DOHH2 (cell line): ENCODE data around the gene PAF1.

Source experiments
- H3F3A ChIP-seq: fragments of 200-600 bp; sonication (generic), shearing (Covaris generic); 2 replicates; pipeline ENCODE4 v1.6.0; 2016; ENCODE audit warnings: antibody characterized with exemption, mild to moderate bottlenecking; ENCODE audit not compliant: control insufficient read depth, insufficient read depth
- H3K27ac ChIP-seq: fragments of 200-600 bp; sonication (generic); 2 replicates; pipeline ENCODE4 v1.5.1; 2014; ENCODE audit warnings: low read depth, mild to moderate bottlenecking, low read length, moderate library complexity
- H3K27me3 ChIP-seq: fragments of 200-600 bp; sonication (generic); 2 replicates; pipeline ENCODE4 v1.6.1; 2014; ENCODE audit warnings: mild to moderate bottlenecking, low read length, mixed read lengths; ENCODE audit not compliant: control insufficient read depth
- H3K36me3 ChIP-seq: fragments of 200-600 bp; sonication (generic); 2 replicates; pipeline ENCODE4 v1.6.1; 2014; ENCODE audit warnings: mild to moderate bottlenecking, low read length, moderate library complexity, mixed read lengths; ENCODE audit not compliant: control insufficient read depth
- H3K4me1 ChIP-seq: fragments of 200-600 bp; sonication (generic); 2 replicates; pipeline ENCODE4 v1.6.1; 2014; ENCODE audit warnings: mild to moderate bottlenecking, low read length, mixed read lengths; ENCODE audit not compliant: control insufficient read depth
- H3K4me2 ChIP-seq: fragments of 200-600 bp; sonication (generic); 2 replicates; pipeline ENCODE4 v1.6.0; 2014; ENCODE audit warnings: mild to moderate bottlenecking, low read length, moderate library complexity
- H3K4me3 ChIP-seq: fragments of 200-600 bp; sonication (generic); 2 replicates; pipeline ENCODE4 v1.5.1; 2014; ENCODE audit warnings: mild to moderate bottlenecking, low read length, mixed read lengths
- H3K79me2 ChIP-seq: fragments of 200-600 bp; sonication (generic); 2 replicates; pipeline ENCODE4 v1.6.1; 2014; ENCODE audit warnings: mild to moderate bottlenecking, low read length, mixed read lengths; ENCODE audit not compliant: control insufficient read depth
- H3K9me2 ChIP-seq: fragments of 200-600 bp; sonication (generic); replicated peaks from 2 replicates; pipeline ENCODE4 v1.6.1; 2014; ENCODE audit warnings: mild to moderate bottlenecking, low read length, mixed read lengths; ENCODE audit not compliant: control insufficient read depth
- H3K9me3 ChIP-seq: fragments of 200-600 bp; sonication (generic); 2 replicates; pipeline ENCODE4 v1.6.1; 2014; ENCODE audit warnings: antibody characterized with exemption, low read length, mixed read lengths; ENCODE audit not compliant: control insufficient read depth, insufficient read depth
- H4K20me1 ChIP-seq: fragments of 200-600 bp; sonication (generic); 2 replicates; pipeline ENCODE4 v1.6.0; 2014; ENCODE audit warnings: low read depth, mild to moderate bottlenecking, antibody characterized with exemption, low read length, moderate library complexity; ENCODE audit not compliant: control insufficient read depth, insufficient read depth
- CTCF ChIP-seq: fragments of 200-600 bp; sonication (generic); IDR thresholded peaks from one replicate; pipeline ENCODE4 v1.5.1; 2014; ENCODE audit warnings: antibody characterized with exemption, mild to moderate bottlenecking, low read depth, low read length; ENCODE audit not compliant: poor library complexity, severe bottlenecking
- EZH2phosphoT487 ChIP-seq: fragments of 200-600 bp; sonication (generic); IDR thresholded peaks from 2 replicates; pipeline ENCODE4 v1.6.1; 2017; ENCODE audit warnings: borderline replicate concordance, mild to moderate bottlenecking, antibody characterized with exemption, low read length, moderate library complexity, mixed read lengths

The PAF1 gene

GRCh38 chr19:39407660-39408391 is 16.9 kb upstream of the PAF1 start:
- no peaks in the 10 kb centered on the region for H3K27me3 ChIP-seq
- peak overlapping the region; percentile 99 for H3K4me3 ChIP-seq
- H4K20me1 ChIP-seq = peaks cover 7% of the 10 kb centered on the region
- peaks cover 47% of the 10 kb centered on the region for H3F3A ChIP-seq
- peak overlapping the region; percentile 97 for H3K4me2 ChIP-seq
- H3K4me1 ChIP-seq = peaks cover 63% of the 10 kb centered on the region
- H3K79me2 ChIP-seq = peaks cover 54% of the 10 kb centered on the region
- peaks cover 36% of the 10 kb centered on the region for H3K36me3 ChIP-seq
- no peaks in the 10 kb centered on the region for H3K9me3 ChIP-seq
- peak overlapping the region; percentile 97 for H3K27ac ChIP-seq
- H3K9me2 ChIP-seq = no peaks in the 10 kb centered on the region
- TF ChIP-seq EZH2phosphoT487 = no peak
- no peak for TF ChIP-seq CTCF

- Histone ChIP-seq H3K4me3 (peak overlapping the region; percentile 99), H3K4me1 (peaks cover 68% of the 10 kb centered on the region), H4K20me1 (peaks cover 7% of the 10 kb centered on the region), H3K27me3 (no peaks in the 10 kb centered on the region), H3K36me3 (peaks cover 36% of the 10 kb centered on the region), H3K9me2 (no peaks in the 10 kb centered on the region), H3K9me3 (no peaks in the 10 kb centered on the region), H3F3A (peaks cover 48% of the 10 kb centered on the region), H3K79me2 (peaks cover 53% of the 10 kb centered on the region), H3K27ac (peak overlapping the region; percentile 97), H3K4me2 (peak overlapping the region; percentile 97)
- TF ChIP-seq CTCF = no peak
Observed at GRCh38 chr19:39407410-39407659, 16.4 kb upstream of the PAF1 start.

- Histone ChIP-seq H3K27me3 (no peaks in the 10 kb centered on the region), H3K4me3 (peak within 1 kb of the TSS; percentile 99), H3K27ac (peak within 1 kb of the TSS; percentile 97), H3K4me2 (peak within 1 kb of the TSS; percentile 97), H3F3A (peaks cover 53% of the 10 kb centered on the region), H4K20me1 (peaks cover 7% of the 10 kb centered on the region), H3K9me3 (no peaks in the 10 kb centered on the region), H3K36me3 (peaks cover 36% of the 10 kb centered on the region), H3K9me2 (no peaks in the 10 kb centered on the region), H3K4me1 (peaks cover 72% of the 10 kb centered on the region), H3K79me2 (peaks cover 53% of the 10 kb centered on the region)
- TF ChIP-seq EZH2phosphoT487 (no peak), CTCF (peak; percentile 18)
Observed at GRCh38 chr19:39406656-39407409, 15.9 kb upstream of the PAF1 start, which contains the start of gene ZFP36. ZFP36 (plus strand) TSS chr19:39406847; CDS start chr19:39406905, 58 bp downstream.
